GM10266 (cell line): ENCODE results near the gene MADD.

Experiments
- DNase-seq: peaks from one replicate; pipeline ENCODE4 v3.0.0; 2012; ENCODE audit errors: extremely low spot score
- TF ChIP-seq, protein P1 (sequence below): IDR thresholded peaks from 2 replicates; pipeline ENCODE4 v1.5.1; 2012; ENCODE audit warnings: mild to moderate bottlenecking, low read depth; ENCODE audit not compliant: control insufficient read depth, insufficient read depth; ENCODE audit errors: missing control alignments

MADD gene

DNA sequence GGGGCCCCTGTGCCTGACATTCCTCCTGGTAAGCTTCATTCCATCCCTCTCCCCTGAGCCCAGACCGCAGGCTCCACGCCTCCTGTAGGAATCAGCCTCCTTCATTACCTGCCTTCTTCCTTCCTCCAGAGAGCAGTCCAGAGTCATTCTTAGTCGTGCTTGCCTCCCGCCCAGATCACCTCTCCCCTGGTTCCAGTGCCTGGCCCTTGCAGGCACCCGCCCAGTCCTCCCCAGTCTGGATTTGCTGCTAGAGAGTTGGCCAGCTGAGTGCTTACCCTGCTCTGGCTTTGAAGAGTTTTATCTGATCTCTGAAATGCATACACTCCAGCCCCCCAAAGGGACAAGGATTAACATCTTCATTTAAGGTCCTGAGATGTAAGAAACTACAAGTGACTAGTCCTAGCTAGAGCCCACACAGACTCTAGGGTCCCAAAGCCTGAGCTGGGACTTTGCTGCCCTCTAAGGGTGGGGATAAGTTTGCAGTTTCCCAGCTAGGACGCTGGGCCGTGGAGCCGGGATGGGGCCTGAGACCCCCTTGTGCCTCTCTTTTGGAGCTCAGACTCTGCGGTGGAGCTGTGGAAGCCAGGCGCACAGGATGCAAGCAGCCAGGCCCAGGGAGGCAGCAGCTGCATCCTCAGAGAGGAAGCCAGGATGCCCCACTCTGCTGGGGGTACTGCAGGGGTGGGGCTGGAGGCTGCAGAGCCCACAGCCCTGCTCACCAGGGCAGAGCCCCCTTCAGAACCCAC lies 10.5 kb upstream of the MADD start:
- TF ChIP-seq, protein P1, sequence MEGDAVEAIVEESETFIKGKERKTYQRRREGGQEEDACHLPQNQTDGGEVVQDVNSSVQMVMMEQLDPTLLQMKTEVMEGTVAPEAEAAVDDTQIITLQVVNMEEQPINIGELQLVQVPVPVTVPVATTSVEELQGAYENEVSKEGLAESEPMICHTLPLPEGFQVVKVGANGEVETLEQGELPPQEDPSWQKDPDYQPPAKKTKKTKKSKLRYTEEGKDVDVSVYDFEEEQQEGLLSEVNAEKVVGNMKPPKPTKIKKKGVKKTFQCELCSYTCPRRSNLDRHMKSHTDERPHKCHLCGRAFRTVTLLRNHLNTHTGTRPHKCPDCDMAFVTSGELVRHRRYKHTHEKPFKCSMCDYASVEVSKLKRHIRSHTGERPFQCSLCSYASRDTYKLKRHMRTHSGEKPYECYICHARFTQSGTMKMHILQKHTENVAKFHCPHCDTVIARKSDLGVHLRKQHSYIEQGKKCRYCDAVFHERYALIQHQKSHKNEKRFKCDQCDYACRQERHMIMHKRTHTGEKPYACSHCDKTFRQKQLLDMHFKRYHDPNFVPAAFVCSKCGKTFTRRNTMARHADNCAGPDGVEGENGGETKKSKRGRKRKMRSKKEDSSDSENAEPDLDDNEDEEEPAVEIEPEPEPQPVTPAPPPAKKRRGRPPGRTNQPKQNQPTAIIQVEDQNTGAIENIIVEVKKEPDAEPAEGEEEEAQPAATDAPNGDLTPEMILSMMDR, result peak; percentile 58
- DNase-seq, result peak; percentile 64

DNA sequence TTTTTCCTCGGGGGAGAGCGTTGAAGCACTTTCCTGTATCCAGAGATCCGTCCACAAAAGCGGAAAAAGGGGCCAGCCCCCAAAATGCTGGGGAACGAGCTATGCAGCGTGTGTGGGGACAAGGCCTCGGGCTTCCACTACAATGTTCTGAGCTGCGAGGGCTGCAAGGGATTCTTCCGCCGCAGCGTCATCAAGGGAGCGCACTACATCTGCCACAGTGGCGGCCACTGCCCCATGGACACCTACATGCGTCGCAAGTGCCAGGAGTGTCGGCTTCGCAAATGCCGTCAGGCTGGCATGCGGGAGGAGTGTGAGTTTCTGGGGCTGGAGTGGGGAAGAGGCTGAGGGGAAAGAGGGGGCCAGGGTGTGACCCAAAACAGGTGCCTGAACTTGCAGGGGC lies 9.6 kb upstream of the MADD start:
- TF ChIP-seq, protein P1, result no peak
- DNase-seq, result no peak

DNA sequence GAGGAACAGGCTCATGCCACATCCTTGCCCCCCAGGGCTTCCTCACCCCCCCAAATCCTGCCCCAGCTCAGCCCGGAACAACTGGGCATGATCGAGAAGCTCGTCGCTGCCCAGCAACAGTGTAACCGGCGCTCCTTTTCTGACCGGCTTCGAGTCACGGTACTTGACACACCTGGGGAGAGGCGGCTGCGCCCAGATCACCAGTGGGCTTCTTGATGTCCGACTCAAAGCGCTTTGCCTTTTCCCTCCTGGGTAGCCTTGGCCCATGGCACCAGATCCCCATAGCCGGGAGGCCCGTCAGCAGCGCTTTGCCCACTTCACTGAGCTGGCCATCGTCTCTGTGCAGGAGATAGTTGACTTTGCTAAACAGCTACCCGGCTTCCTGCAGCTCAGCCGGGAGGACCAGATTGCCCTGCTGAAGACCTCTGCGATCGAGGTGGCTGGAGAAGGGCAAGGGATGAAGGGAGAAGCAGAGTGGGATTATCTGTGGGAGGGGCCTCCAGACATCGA lies 8.6 kb upstream of the MADD start:
- TF ChIP-seq, protein P1, result no peak
- no peak for DNase-seq

- TF ChIP-seq, protein P1, result no peak
- DNase-seq, result no peak
Measured at GRCh38 chr11:47264119-47264518, 5.8 kb upstream of the MADD start.

- TF ChIP-seq, protein P1, result no peak
- DNase-seq, result no peak
Measured at GRCh38 chr11:47264521-47264920, 5.4 kb upstream of the MADD start.

DNA sequence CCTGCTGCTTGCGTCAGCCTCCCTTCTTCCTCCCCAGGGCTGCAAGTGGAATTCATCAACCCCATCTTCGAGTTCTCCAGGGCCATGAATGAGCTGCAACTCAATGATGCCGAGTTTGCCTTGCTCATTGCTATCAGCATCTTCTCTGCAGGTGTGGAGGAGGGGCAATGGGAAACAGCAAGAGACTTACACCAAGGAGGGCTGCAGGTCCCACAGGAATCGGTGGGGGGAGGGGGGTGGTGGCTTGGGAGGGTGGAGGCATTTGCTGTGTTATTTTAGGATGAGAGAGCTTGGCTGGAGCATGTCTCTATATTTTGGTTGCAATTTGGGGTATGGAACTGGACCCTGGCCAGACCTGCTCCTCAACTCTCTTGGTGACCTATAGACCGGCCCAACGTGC lies 2.1 kb upstream of the MADD start:
- TF ChIP-seq, protein P1, result no peak
- no peak for DNase-seq

GRCh38 chr11:47268448-47269001 lies 1.4 kb upstream of the MADD start:
- TF ChIP-seq, protein P1, result no peak
- DNase-seq, result no peak
